HepG2 (cell line): Measurements from ENCODE around the gene THRB.

Source experiments
- BCL3 ChIP-seq: sonication (generic); formaldehyde crosslinking; IDR thresholded peaks from 2 replicates; pipeline ENCODE4 v1.5.1; 2020; ENCODE audit warnings: mild to moderate bottlenecking, missing genetic modification reagents, moderate library complexity
- HOXA5 ChIP-seq: sonication (generic); formaldehyde crosslinking; IDR thresholded peaks from 2 replicates; pipeline ENCODE4 v1.4.0; 2020; ENCODE audit warnings: missing genetic modification reagents
- PAX8 ChIP-seq: sonication (generic); formaldehyde crosslinking; IDR thresholded peaks from 2 replicates; pipeline ENCODE4 v1.8.0; 2022; ENCODE audit warnings: mild to moderate bottlenecking, missing genetic modification reagents, borderline replicate concordance
- PHB2 ChIP-seq: fragments of 450-650 bp; IDR thresholded peaks from 2 replicates; pipeline ENCODE4 v1.6.1; 2018; ENCODE audit not compliant: partially characterized antibody
- TBX3 ChIP-seq: fragments of 450-650 bp; IDR thresholded peaks from 2 replicates; pipeline ENCODE4 v1.6.1; 2017; ENCODE audit warnings: antibody characterized with exemption, mild to moderate bottlenecking, inconsistent platforms, borderline replicate concordance
- TRIM22 ChIP-seq: fragments of 450-650 bp; IDR thresholded peaks from 2 replicates; pipeline ENCODE4 v1.6.1; 2017

- TF ChIP-seq PAX8 (CRISPR knock-in tag) (no peak), PHB2 (no peak), TBX3 (no peak), HOXA5 (CRISPR knock-in tag) (no peak), TRIM22 (no peak), BCL3 (CRISPR knock-in tag) (no peak)
Measured at GRCh38 chr3:24344784-24345439, 149.7 kb downstream of the THRB start.
